ENCODE data around the gene SCYL3. TPM values are rescaled to one million over a fixed set of nuclear protein-coding genes. Genes with fewer than 3 reads are reported as not detected.

Gene SCYL3
- total RNA-seq, 2 donors from 2014 or later: 8.3 to 14.4 TPM

GRCh38 chr1:169886422-169886821, 7.3 kb downstream of the SCYL3 start:
- Histone ChIP-seq H3K27ac (no peak overlapping the region), H3K27me3 (replicated peaks; ENCODE audit: insufficient read depth) (no peaks in the 10 kb centered on the region), H3K9me3 (no peaks in the 10 kb centered on the region), H3K4me3 (no peak overlapping the region), H3K36me3 (peaks cover 20% of the 10 kb centered on the region), H3K4me1 (ENCODE audit: control insufficient read depth in 1 of 2, low read depth in 2 of 2) (peaks cover 6 to 12% of the 10 kb centered on the region in 2 donors)
- ATAC-seq (ENCODE audit: insufficient number of reproducible peaks, low FRiP score, low read depth) (no peak), DNase-seq (ENCODE audit: low spot score) (no peak)
- TF ChIP-seq CTCF (IDR thresholded peaks at IDR 0.05): no peak

- H3K4me1 ChIP-seq (ENCODE audit: control insufficient read depth in 1 of 2, low read depth in 2 of 2): peaks cover 0 to 3% of the 10 kb centered on the region in 2 donors
- DNase-seq (ENCODE audit: low spot score) (no peak), ATAC-seq (ENCODE audit: insufficient number of reproducible peaks, low FRiP score, low read depth) (no peak)
- no peak overlapping the region for H3K4me3 ChIP-seq
- no peak overlapping the region for H3K27ac ChIP-seq
- no peak for TF ChIP-seq CTCF (IDR thresholded peaks at IDR 0.05)
- no peaks in the 10 kb centered on the region for H3K9me3 ChIP-seq
- H3K36me3 ChIP-seq: peaks cover 20% of the 10 kb centered on the region
- H3K27me3 ChIP-seq (replicated peaks; ENCODE audit: insufficient read depth): no peaks in the 10 kb centered on the region
These were observed 8.5 kb downstream of the SCYL3 start for GRCh38 chr1:169885207-169885606.

- DNase-seq (ENCODE audit: low spot score): no peak
- H3K27ac ChIP-seq: no peak overlapping the region
- H3K9me3 ChIP-seq: no peaks in the 10 kb centered on the region
- TF ChIP-seq CTCF (IDR thresholded peaks at IDR 0.05): no peak
- H3K27me3 ChIP-seq (replicated peaks; ENCODE audit: insufficient read depth): no peaks in the 10 kb centered on the region
- peaks cover 20% of the 10 kb centered on the region for H3K36me3 ChIP-seq
- H3K4me1 ChIP-seq (ENCODE audit: control insufficient read depth in 1 of 2, low read depth in 2 of 2): peaks cover 0 to 3% of the 10 kb centered on the region in 2 donors
- no peak for ATAC-seq (ENCODE audit: insufficient number of reproducible peaks, low FRiP score, low read depth)
- H3K4me3 ChIP-seq: no peak overlapping the region
These were observed 9.1 kb downstream of the SCYL3 start for GRCh38 chr1:169884634-169885033.

- Histone ChIP-seq H3K9me3 (no peaks in the 10 kb centered on the region), H3K4me3 (no peak overlapping the region), H3K4me1 (ENCODE audit: control insufficient read depth in 1 of 2, low read depth in 2 of 2) (peaks cover 0 to 3% of the 10 kb centered on the region in 2 donors), H3K27me3 (replicated peaks; ENCODE audit: insufficient read depth) (no peaks in the 10 kb centered on the region), H3K36me3 (peaks cover 14% of the 10 kb centered on the region), H3K27ac (no peak overlapping the region)
- DNase-seq (ENCODE audit: low spot score): no peak
- TF ChIP-seq CTCF (IDR thresholded peaks at IDR 0.05): no peak
- ATAC-seq (ENCODE audit: insufficient number of reproducible peaks, low FRiP score, low read depth): no peak
These were observed 11.6 kb downstream of the SCYL3 start for GRCh38 chr1:169882039-169882511.

- Histone ChIP-seq H3K9me3 (no peaks in the 10 kb centered on the region), H3K4me1 (ENCODE audit: control insufficient read depth in 1 of 2, low read depth in 2 of 2) (no peaks in the 10 kb centered on the region), H3K4me3 (no peak overlapping the region), H3K27ac (no peak overlapping the region), H3K27me3 (replicated peaks; ENCODE audit: insufficient read depth) (no peaks in the 10 kb centered on the region), H3K36me3 (peaks cover 13% of the 10 kb centered on the region)
- ATAC-seq (ENCODE audit: insufficient number of reproducible peaks, low FRiP score, low read depth): no peak
- no peak for TF ChIP-seq CTCF (IDR thresholded peaks at IDR 0.05)
- DNase-seq (ENCODE audit: low spot score): no peak
These were observed 14.5 kb downstream of the SCYL3 start for GRCh38 chr1:169879034-169879840.

Data from thoracic aorta (tissue), 2 donors.